ENCODE data around the gene ELK3.

ELK3 gene

GRCh38 chr12:96190413-96191108 lies 3.6 kb upstream of the ELK3 start:
- DNase-seq: no peak

DNA sequence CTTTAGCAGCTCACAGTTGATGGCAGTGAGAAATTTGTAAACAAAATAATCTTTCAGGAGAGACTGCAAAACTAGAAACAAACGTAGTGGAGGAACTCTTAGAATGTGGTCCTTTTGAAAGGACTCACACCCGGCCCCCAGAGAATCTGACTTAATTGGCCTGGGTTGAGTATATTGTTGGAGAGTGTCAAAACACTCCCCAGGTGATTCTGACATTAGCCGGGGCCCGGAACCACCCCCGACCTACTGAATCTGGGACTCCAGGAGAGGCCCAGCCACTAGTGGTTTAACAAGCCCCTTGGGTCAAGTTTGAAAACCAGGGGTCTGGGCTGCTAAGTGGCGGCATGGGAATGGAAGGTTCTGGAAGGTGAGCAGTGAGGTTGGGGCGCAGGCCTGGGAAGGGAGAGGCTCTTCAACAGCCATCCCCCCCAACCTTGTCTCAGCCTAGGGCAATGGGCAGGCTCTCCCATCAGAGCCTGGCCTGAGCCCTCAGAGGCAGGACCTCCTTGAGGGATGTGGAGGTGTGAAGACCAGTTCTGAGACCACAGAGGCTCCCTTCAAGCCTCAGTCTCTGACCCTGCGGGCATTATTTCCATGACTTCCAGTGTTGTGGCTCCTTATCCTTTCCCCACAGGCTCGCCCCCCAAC lies 1.1 kb upstream of the ELK3 start:
- DNase-seq: no peak

DNA sequence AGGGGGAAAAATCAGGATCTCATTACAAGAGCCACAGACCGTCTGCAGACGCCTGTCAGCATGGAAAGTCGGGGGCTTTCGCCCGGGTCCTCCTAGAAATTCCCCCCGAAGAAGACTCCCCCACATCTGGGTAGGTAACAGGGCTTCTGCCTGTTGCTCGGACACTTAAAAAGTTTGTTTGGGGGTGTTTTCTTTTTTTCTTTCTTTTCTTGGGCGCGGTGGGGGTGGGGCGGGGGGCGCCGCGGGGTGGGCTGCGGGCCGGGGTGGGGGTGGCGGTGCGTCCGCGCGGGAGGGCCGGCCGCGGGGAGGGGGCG lies 358 bp downstream of the ELK3 start:
- DNase-seq: no peak

GRCh38 chr12:96194971-96195844 lies 1.0 kb downstream of the ELK3 start:
- DNase-seq: peak in 1 of 2 donors; percentile 19

- DNase-seq: no peak
Observed at GRCh38 chr12:96195845-96196451, 1.8 kb downstream of the ELK3 start.

- DNase-seq: no peak
Observed at GRCh38 chr12:96196781-96197180, 2.6 kb downstream of the ELK3 start.

DNA sequence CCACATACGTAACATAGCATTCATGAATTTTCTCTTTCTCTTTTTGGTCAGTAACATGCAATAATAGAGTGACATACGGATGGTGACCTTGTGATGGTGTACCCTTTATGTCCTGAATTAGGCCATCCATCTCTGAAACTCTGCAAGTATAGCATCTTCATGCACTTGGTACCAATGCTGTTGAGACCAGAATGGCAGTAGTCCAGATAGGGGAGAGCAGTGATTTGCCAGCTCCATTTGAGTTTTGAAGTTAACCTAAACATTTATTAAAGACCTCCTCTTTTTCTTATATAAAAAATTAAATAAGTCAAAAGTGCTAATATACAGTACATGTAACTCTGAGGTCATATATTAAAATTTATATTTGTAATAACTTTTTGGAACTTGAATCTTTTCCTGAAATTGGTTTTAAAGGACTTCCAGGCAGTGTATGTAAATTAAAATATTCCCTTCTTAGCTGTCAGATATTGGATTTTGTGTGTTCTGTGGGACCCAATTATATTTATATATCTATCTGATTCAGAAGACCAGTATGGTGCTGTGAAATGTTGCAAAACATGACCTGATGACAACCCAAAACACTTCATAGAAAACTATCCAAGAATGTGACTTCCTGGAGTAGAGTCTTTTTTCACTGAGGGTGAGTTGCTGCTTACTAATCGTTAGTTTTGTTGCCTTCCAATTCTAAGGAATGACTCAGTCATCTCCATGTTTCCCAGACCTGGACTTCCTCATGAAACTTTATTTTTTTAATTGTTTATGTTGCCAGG lies 3.5 kb downstream of the ELK3 start:
- DNase-seq: no peak

DNA sequence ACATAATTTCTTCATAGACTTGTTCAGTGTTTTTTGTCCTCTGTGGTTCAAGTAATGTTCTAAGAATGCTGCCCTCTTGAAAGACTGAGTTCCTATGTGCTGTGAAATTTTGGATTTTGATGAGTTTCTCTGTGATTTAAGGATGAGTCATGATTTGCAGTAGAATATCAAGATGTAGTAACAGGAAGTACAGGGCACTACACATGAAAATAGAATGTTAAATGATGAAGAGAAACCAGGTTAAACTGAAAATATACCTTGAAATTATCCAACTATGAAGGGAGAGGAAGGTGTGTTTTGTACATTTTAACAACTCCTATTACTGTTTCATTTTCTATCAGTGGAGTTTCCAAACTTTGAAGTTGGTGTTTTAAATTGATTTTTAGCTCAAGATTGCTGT lies 4.8 kb downstream of the ELK3 start:
- no peak for DNase-seq

DNA sequence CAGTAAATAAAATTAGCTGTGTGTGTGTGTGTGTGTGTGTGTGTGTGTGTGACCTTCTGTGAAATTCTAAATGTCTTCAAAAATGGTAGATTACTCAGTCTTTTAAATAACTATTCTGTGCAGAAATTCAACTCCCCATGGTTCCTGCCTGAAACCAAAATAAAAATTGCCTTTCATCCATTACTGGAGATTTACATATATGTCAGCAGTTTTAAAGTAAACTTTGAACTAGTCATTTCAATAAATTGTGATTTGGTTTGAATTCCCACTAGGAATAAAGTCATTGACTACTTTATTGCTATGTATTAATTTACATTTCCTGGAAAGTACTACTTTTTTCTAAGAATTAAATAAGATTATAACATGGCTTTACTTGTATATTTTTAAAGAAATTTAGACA lies 5.3 kb downstream of the ELK3 start:
- DNase-seq: no peak

GRCh38 chr12:96201272-96202227 lies 7.4 kb downstream of the ELK3 start:
- DNase-seq: no peak

DNA sequence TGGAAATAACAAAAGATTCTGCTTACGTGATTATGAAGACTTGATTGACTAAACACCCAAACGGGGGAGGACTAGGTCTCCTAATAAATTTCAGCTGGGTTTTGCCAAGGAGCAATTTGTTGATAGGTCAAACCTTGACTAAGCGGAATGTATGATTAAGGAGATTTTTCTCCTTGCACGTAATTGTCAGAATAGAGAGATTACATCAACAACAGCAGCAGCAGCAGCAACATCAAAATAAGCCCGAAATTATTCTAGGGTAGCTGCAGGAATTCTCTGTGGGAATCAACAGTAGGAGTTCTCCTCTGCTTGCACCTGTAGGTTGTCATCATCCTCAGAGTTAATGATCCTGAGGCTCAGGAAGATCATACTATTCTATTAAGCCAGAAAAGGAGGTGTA lies 10.2 kb downstream of the ELK3 start:
- no peak for DNase-seq

- no peak for DNase-seq
Observed at GRCh38 chr12:96205908-96206307, 11.7 kb downstream of the ELK3 start.

GRCh38 chr12:96206936-96207662 lies 12.9 kb downstream of the ELK3 start:
- DNase-seq: no peak

GRCh38 chr12:96208346-96208745 lies 14.2 kb downstream of the ELK3 start:
- DNase-seq: no peak

- peak in 1 of 2 donors; percentile 30 for DNase-seq
Observed at GRCh38 chr12:96208801-96209549, 14.8 kb downstream of the ELK3 start.

GRCh38 chr12:96210376-96211055 lies 16.3 kb downstream of the ELK3 start:
- DNase-seq: no peak

DNA sequence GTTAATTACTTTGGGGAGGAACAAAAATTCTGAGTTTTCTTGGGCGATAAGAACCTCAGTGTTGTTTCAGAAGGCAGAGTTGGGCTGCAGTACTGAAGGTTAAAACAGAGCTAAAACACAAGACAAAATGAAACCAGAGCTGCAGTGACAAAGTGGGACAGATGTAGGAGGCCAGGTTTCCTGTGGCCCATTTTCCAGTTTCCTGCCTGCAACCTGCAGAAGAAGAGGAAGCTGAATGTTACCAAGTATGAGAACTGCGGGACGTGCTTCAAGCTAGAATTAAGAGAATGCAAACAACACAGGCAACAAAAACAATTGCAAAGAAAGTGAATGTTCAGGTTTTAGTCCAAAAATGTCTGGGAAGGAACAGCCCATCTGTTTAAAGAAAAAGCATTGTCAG lies 17.8 kb downstream of the ELK3 start:
- no peak for DNase-seq

- no peak for DNase-seq
Observed at GRCh38 chr12:96212456-96213375, 18.5 kb downstream of the ELK3 start.

Data from hippocampal formation (tissue), 2 donors.